DMS 273 (cell line): ENCODE measurements around the gene DCLK1.
"Not testable (repeated sequence)": the region's sequence is repeated elsewhere in the genome, so short reads cannot be mapped to it uniquely, and the experiment has no call there.

Experiments used
- DNase-seq: peaks from one replicate; lab custom pipeline; 2025; ENCODE audit not compliant: unreplicated experiment; lab: John Stamatoyannopoulos, UW

The DCLK1 gene

DNA sequence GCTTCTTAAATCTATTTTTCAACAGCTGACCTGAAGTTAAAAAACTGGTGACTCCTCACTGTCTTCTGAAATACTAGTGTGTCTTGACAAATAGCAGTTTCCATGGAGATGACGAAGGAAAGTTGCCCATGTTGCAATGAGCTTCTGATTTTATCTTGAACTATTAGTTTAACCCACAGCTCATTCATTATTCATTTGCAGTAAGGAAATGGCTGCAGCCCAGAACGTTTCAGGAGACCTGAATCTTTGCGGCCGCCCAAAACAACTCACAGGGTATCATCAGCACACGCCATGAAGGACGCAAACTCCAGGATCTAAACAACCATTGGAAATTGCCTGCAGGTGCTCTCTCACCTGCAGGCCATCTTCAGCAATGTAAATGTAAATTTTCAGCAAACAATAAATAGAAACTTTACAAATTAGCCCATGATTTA lies 142.5 kb downstream of the DCLK1 start:
- peak; percentile 52 for DNase-seq

DNA sequence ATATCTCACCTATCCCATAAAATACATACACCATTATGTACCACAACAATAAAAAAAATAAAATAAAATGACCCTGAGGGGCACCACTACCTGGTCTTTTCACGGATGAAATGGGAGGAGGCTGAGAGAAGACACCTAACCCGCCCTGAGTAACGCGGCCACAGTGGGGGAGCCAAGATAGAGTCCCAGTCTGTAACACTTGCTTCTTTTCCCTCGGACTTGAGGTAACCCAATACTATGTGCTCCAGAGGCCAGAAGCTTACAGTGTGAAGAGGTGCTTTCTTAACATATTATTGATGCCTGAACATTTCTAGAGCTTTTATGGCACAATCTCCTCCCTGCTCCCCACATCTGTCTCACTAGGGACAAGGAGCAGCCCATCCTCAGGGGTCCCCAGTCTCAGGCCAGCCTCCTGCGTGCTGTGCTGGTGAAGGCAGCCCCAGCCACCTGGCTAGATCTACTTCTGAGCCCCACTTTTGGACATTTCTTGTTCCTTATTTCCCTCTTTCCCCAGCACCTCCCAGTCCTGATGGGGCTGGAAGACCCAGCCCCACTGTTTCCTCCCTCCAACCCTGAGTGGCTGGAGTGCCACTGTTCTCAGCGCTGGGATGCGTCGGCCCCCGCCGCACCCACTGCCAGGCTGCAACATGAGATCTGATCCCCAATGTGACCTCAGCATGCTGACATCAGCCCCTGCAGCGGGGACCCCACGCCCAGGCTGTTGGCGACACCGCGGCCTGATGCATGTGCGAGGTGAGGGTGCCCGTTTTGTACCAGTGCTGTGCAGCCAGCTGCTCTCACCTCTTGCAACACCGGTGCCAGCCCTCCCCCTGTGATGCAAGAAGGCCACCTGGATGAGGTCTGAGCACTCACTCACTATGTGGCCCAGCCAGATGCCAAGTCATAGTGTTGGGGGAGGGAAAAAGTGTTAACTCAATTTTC lies 143.3 kb downstream of the DCLK1 start:
- DNase-seq: peak; percentile 68

DNA sequence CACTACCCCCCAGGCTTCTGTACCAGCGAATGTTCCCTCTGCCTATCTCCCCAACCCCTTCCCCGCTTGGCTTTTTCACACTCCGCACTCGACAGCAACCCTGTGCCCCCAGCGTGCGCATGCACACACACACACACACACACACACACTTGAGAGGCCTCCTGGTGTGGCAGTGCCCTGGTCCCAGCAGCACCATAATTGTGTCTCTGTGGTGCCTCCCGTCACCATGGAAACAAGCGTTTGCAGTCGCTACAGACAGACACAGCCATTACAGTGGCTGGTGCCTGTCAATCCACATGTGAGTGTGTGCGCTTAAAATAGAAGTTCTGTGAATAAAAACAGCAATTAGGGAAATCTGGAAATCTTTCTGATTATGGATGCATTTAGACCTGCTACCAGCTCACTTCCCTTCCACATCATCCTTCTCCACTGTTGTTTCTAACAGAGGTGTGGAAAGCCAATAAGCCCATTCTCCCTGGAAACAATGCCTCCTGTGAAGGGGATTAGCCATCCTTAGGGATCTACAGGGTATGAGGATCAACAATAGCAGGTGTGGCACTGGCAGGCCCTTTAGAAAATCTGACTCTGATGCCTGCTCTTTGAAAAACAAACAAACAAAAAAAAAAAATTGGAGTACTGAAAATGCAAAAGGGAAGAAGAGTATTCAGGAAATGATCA lies 146.3 kb downstream of the DCLK1 start:
- DNase-seq: peak; percentile 36

DNA sequence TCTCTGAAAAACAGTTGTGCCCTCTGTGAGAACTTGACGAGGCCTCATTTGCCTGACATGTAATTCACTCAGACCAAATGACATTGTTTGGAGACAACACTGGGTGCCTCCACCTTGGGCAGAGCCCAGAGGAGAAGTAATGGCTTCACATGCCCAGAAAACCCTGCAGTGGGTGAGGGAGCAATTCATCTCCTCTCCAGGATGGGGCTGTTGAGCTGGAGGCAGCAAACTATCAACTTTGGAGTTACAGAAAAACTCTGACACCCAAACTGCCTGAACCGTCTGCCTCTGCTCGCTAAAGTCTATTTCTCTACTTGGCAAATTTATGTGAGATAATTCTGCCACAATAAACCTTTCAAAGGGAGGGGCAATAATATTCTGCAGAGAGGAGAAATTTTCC lies 146.9 kb downstream of the DCLK1 start:
- no peak for DNase-seq

DNA sequence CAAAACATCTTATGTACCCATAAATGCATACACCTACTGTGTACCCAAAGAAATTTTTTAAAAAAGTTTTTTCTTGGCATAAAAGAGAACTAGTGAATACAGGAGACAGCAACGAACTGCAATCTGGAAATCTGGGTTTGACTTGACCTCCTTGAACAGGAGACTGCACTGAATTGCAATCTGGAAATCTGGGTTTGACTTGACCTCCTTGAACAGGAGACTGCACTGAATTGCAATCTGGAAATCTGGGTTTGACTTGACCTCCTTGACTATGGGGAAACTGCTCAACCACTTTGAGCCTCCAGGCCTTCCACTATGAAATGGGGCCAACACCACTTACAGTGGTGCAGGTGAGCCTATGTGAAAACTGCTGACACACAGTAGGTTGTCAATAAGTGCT lies 147.5 kb downstream of the DCLK1 start:
- DNase-seq: not testable (repeated sequence)

DNA sequence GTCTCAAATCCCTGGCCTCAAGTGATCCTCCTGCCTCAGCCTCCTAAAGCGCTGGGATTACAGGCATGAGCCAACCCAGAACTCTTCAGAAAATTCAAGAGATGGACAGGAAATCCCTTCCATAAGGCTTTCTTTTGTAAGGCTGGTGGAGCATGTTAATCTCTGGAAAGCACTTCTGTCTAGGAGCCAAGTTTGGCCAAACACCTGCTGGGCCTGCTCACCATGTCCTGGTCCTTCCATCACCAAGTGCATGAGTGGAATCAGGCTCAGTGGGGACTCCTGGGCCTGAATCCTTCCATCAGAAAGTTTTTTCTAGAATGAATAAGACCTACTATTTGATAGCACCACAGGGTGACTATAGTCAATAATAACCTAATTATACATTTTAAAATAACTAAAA lies 148.0 kb downstream of the DCLK1 start:
- no peak for DNase-seq

DNA sequence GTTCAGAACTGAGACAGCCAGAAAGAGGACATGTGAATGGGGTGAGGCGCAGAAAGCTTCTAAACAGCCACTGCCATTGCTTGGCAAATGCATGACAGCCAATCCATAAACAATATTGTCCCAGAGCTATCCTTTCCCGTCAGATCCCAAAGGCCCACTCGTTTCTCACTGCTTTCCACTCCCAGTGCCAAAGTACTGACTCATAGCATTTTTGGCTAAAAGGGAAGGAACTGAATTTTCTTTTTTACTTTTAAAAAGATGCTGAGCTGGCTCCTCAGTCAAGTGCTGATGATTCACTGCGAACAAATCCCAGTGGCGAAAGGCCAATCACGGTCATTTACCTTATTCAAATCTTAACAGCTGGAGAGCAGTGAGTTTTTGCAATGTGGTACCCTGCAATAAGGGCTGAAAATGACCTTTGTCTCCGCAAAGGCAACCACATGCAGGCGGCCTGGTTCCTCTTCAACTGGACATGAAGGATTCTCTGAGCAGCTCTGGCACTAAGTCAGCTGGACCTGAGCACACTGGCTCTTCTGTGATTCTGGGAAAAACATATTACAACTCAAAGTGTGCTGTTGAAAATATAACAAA lies 151.7 kb downstream of the DCLK1 start:
- DNase-seq: no peak

DNA sequence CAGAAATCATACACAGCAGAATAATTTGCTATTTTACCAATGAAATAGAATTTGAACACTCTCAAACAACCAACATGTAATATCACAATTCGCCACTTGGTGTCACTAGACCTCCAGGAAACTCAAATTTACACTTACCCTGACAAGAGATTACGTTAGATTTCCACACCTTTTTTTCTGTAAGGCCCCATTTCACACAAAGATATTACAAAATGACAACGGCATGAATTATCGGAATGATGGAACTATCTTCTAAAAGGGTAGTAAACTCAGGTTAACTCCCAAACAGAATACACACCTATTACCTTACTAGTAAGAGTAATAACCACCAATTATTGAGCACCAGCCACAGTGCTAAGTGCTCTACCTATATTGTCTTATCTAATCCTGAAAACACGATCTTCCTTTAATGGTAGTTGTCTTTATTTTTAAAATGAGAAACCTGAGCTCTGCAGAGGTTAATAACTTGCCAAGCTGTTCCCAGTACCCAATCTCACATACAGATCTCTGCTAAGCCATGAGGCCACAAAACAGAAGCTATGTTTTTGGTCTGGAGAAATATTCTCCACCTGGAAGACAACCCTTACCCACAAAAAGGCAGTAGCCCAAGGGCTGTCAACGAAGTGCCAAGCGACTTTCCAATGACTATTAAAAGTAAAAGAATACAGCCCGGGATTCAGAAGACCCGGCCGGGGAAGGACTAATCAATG lies 152.4 kb downstream of the DCLK1 start:
- peak; percentile 63 for DNase-seq

DNA sequence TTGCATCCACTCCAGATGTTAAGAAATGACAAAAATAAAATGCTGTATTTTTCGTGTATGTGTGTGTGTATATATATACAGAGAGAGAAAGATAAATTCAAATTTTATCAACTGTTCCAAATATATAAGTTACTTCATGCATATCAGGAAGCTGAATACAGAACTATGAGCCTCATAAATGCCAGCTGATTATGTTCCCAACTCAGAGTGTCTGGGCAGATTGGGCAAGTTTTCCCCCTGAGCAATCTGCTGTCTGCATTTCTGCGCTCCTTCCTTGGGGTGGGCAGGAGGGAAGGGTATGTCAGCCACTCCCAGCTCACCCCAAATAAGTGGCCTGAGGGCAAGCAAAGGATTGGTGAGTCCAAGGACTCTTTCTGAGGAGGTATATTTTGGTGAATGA lies 154.1 kb downstream of the DCLK1 start:
- DNase-seq: no peak

DNA sequence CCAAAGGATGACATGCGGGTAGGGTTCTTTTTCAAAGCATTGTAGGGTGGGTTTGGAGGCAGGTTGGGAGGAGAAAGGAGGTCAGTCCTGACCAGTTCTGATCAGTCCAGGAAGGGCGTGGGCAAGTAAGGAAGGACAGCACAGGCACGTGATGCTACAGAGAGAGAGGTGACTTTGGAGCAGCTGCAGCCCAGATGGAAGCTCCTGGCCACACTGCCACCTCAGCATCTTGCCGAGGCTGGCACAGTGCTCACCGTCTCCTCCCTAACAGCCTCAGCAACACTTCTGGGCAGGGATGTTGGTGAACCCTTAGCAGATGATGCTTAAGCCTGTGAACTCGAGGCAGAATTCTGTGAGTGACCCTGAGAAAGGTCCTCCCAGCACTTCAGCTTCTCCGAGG lies 155.1 kb downstream of the DCLK1 start:
- DNase-seq: no peak

DNA sequence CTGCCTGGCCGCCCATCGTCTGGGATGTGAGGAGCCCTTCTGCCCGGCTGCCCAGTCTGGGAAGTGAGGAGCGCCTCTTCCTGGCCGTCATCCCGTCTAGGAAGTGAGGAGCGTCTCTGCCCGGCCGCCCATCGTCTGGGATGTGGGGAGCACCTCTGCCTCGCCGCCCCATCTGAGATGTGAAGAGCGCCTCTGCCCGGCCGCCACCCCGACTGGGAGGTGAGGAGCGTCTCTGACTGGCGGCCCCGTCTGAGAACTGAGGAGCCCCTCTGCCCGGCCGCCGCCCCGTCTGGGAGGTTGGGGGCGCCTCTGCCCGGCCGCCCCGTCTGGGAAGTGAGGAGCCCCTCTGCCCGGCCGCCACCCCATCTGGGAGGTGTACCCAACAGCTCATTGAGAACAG lies 164.2 kb downstream of the DCLK1 start:
- DNase-seq: not testable (repeated sequence)

DNA sequence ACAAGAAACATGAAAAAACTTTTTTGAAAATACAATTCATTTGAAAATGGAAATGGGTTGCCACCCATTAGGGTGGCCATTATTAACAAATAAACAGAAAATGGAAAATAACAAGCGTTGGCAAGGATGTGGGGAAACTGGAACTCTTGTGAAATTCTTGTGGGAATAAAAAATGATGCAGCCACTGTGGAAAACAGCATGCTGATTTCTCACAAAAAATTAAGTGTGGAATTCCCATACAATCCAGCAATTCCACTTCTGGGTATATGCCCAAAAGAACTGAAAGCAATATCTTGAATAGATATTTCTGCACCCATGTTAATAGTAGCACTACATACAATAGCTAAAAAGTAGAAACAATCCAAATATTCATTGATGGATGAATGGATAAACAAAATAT lies 165.2 kb downstream of the DCLK1 start:
- DNase-seq: no peak

DNA sequence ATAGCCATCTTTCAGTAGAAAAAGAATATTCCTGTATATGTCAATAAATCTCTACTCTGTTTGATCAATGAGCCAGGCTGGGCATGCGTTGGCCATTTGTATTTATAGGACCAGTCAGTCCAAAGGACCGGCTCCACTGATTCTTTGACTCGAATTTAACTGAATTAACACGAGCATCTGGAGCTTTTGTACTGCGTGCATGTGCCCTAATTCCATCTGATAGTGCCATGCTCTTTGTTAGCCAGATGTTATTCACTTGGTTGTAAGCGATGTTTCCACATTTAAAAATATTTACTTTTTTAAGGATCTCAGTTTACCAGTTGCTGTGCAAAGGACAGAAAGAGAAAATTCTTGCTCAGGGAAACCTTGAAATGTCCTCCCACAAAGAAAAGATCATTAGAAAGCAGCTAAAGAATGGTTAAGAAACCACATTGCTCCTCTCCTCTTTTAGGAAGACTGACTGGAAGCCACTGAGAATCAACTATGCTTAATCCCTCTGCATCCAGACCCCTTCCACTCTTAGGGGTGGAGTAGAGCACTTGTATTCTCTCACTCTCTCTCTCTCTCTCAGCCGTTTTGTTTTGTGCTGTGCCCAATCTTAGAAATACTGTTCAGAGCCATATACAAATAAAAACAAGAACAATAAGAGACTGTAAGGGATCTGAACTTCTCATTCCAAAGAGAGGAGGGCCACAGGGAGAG lies 165.8 kb downstream of the DCLK1 start:
- DNase-seq: no peak

DNA sequence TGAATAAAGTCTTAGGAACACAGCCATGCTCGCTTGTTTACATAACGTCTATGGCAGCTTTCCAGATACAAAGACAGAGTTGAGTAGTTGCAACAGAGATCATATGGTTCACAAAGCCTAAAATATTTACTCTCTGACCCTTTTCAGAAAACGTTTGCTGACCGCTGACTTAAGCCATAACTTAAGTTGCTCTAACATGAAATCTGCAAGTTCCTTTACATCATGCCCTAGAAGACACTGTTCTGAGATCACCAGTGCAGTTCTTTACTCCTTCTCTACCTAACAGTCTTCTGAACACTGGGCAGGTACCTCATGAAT lies 166.4 kb downstream of the DCLK1 start:
- no peak for DNase-seq

DNA sequence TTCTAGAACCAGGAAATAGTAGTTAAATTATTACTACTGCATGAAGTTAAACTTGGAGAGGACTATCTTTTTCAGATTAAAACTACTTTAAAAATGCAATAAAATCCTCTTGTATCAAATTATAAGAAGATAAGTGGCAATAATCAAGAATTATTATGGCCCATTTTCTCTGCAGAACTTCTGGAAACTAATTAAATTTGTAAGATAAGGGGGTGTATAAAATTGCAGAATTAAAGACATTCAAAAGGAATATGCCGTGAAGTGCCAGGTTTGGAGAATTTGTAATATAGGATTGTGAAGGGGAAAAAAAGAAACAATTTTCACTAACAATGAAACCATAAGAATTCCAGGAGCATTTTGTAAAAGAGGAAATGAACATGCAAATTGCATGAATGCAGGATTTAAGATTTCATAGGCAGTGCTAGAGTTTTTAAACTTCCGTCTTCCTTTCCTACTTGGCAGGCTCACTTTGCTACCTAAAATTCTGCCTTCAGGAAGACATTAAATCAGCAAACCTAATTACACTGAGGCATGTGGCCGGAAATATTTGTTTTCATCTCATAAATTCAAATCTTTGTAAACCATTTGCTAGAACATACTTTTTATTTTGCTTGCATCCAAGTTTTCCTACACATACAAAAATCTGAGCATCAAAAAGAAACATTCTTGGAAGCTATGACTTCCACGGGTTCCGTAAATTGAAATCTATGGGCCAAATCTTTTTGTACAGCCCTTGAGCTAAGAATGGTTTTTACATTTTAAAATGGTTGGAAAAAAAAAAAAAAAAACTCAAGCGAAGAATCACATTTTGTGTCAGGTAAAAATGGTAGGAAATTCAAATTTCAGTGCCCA lies 166.9 kb downstream of the DCLK1 start:
- no peak for DNase-seq

DNA sequence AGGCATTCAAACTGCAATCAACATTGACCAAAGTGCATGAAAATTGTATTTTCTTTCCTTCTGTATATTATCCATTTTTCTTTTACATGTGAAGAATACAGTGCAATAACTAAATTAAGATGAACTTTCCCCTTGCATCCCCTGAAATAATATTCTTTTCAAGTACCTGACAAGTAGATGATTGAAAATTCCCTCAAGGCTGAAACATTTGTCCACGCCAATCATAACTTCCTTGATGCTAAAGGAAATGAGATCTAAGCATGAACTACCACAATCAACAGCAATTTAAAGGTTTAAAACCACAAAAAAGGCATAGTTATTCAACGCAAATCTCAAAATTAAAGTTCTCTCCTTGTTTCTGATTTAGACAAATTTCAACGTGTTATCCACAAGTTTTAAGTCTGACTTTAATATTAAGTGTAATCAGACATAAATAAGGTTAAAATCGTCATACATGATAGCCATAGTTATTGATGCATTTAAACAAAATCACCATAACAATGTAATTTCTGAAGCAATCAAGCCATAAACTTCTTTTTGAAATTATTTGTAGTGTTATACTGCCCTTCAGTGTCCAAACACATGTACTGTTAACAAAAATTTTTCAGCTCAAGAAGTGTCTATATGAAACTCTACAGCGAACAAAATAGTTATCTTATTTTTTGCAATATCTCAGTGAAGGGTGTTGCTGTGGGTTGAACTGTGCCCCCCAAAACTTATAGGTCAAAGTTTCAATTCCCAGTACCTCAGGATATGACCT lies 169.5 kb downstream of the DCLK1 start:
- no peak for DNase-seq

DNA sequence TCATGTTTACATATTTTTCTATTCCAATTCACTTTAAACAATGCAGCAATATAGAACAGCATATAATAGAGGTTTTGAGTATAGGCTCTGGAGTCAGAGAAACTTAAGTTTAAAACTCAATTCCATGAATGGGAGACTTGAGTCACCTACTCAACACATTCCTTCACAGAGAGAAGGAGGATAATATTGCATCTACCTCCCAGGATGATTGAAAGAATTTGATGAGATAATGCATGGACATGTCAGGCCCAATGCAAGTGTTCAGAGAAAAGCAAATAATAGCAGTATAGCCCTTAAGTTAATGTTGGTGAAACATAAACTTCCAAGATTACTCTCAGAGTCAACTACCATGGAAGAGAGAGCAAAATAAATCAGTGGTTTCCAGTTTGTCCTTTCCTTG lies 170.2 kb downstream of the DCLK1 start:
- no peak for DNase-seq

DNA sequence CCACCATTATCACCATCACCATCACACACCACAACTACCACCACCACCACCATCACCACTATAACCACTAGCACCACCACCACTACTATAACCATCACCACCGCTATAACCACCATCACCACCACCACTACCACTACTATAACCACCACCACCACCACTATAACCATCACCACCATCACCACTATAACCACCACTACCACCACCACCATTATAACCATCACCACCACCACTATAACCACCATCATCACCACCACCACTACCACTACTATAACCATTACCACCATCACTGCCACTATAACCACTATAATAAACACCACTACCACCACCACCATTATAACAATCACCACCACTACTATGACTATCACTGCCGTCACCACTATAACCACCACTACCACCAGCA lies 173.2 kb downstream of the DCLK1 start:
- DNase-seq: no peak

DNA sequence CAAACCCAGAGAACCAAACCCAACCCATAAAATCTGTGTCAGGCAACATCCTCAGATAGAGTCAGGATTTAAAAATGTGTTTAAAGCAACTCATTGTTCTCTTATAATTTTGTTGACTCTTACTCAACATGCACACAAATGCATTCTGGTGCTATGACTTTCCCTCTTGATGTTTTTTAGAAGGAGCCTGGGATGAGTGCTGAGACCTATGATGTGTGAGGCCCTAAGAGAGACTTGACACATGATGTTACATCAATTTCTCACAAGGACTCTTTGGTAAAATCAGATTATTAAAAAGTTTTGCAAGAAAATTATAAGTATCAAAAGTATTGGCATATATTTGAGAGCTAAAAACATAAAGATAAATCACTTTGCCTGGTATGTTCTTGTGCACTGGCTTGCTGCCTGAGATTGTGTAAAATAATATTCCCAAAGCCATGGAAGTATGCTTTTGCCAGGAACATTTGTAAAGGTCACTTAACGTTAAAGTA lies 173.9 kb downstream of the DCLK1 start:
- no peak for DNase-seq
